Upper lobe of left lung (tissue), 4 donors: ENCODE results near the gene SYMPK.

Experiments
- CTCF ChIP-seq, 6 experiments: fragments of 450-650 bp in 4 of 6; fragments of 200-600 bp in 2 of 6; sonication (generic) in 2 of 6; IDR thresholded peaks; one replicate each; pipeline ENCODE4 v1.5.1; 2016 to 2019; ENCODE audit warnings: antibody characterized with exemption in 6 of 6
- POLR2A ChIP-seq, 4 donors: fragments of 450-650 bp; IDR thresholded peaks; one replicate each; pipeline ENCODE4 v1.5.1; 2016 to 2017; ENCODE audit warnings: antibody characterized with exemption in 4 of 4, mild to moderate bottlenecking in 2 of 4
- POLR2AphosphoS5 ChIP-seq, 2 donors: sonication (generic); formaldehyde crosslinking; IDR thresholded peaks; one replicate each; pipeline ENCODE4 v1.5.1; 2017; ENCODE audit warnings: antibody characterized with exemption in 2 of 2

GRCh38 chr19:45786533-45786894 lies 76.4 kb downstream of the SYMPK start:
- TF ChIP-seq POLR2A (IDR thresholded peaks at IDR 0.05) (no peak), CTCF (IDR thresholded peaks at IDR 0.05) (no peak), POLR2AphosphoS5 (IDR thresholded peaks at IDR 0.05) (no peak)
